CMK (cell line): ENCODE data around the gene ROBO2.

ENCODE experiments used
- DNase-seq: peaks from one replicate; pipeline ENCODE4 v3.0.0-alpha.2; 2010; ENCODE audit warnings: low read depth

The ROBO2 gene

DNA sequence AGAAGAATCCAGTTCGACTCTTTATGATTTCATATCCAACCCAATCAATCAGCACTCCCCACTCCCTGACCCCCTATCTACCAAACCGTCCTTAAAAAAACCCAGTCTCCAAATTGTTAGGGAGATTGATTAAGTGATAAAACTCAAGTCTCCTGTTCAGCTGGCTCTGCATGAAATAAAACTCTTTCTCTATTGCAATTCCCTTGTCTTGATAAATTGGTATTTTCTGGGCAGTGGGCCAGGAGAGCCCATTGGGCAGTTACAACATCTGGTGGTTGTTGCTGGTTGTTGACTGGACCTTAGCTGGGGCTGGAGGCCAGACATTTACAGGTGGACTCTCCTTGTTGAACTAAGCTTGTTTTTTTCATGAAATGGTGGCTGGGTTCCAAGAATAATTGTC lies 642.3 kb downstream of the ROBO2 start:
- no peak for DNase-seq

GRCh38 chr3:77684115-77684514 lies 644.2 kb downstream of the ROBO2 start:
- DNase-seq, result no peak

DNA sequence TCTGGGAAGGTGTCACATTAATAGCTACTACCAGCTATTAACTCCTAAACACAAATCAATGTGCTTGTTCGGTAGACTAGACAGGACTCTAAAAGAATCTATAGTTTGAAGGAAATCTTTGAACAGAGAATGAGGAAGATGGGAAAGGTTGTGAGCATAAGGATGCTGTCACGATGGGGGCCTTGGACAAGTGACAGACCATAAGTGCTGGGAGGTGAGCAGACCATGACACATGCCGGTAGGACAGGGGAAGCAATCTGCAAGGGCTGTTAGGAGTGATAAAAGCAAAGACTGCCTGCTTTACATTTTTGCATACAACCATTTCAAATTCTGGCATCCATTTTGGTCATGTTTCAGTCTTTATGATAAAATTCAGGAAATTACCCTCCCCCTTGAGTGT lies 645.8 kb downstream of the ROBO2 start:
- no peak for DNase-seq

DNA sequence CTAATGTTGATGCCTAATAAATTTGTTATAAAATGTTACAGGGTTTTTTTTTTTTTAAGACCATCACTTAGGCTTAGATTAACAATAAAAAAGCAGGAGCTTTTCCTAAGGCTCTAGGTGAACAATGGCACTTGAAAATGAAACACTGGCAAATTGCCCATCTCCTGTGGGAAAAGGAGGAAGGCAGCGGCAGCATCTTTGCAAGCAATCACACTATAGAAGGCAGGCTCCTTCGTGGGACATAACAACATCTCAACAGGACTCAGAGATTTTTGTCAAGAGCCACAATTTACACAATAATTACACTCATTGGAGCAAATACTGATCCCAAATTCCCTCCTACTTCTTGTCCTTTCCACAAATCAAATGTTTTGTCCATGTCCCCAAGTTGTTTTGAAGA lies 646.7 kb downstream of the ROBO2 start:
- no peak for DNase-seq

- DNase-seq, result no peak
Measured at GRCh38 chr3:77687545-77687944, 647.6 kb downstream of the ROBO2 start.

GRCh38 chr3:77690284-77690845 lies 650.5 kb downstream of the ROBO2 start:
- DNase-seq, result no peak

DNA sequence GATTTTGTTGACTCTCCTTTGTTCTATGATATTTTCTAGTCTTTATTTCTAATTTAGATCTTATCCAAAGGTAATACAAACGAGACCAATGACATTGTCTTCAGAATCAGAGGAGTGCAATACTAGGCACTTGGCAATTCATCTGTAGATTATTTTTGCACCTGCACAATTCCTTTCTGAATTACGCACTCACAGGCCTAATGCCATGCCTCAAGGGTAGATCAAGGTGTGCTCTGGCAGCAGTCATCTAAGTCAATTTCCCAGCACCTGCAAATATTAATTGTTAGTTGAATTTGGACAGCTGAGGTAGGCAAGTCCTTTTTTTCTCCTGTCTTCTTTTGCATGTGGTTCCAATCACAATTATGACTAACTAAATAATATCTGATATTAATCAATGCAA lies 653.2 kb downstream of the ROBO2 start:
- no peak for DNase-seq

DNA sequence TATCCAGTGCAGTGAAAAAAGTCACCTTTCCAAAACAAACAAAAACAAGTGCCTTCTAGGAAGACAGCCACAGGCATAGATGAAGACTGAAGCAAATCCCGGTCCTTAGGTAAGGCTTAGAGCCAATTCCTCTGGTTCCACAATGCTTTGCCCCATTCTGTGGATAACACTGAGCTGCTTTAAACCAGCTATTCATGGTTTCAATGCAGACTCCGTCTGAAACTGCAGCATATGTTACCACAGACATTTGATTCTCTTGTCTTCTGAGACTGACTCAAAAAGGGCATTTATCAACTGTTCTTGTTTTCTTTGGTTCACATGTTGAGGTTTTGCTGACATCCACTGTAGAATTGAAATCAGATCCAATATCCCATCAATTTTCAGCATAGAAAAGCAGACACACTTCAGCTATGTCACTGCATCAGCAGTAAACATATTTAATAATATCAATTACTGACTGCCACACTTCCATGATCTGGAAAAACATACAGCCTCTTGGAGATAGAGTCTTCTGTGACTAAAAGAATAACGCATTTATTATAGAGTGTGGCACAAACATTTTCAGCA lies 659.3 kb downstream of the ROBO2 start:
- no peak for DNase-seq
